Neural cell (in vitro differentiated cells): ENCODE results near the gene FHIT. TPM values are rescaled to one million over a fixed set of nuclear protein-coding genes. Genes with fewer than 3 reads are reported as not detected.

Source experiments
- H2AFZ ChIP-seq: fragments of 200-600, 300-800 bp; sonication (generic), shearing (Covaris generic); 2 replicates; pipeline ENCODE4 v1.6.0; 2014; ENCODE audit warnings: low read depth, mild to moderate bottlenecking, antibody characterized with exemption, low read length, moderate library complexity
- H3F3A ChIP-seq: fragments of 200-600 bp; shearing (Covaris generic); 2 replicates; pipeline ENCODE4 v1.6.1; 2016; ENCODE audit warnings: mild to moderate bottlenecking, moderate library complexity, mixed read lengths, antibody characterized with exemption, low read length; ENCODE audit not compliant: insufficient read depth, poor library complexity, severe bottlenecking
- H3K27ac ChIP-seq: fragments of 200-600, 300-800 bp; sonication (generic), shearing (Covaris generic); 2 replicates; pipeline ENCODE4 v1.5.1; 2014; ENCODE audit warnings: mild to moderate bottlenecking, low read length, moderate library complexity
- H3K27me3 ChIP-seq: fragments of 300-800, 200-600 bp; sonication (generic), shearing (Covaris generic); 2 replicates; pipeline ENCODE4 v1.6.0; 2014; ENCODE audit warnings: mild to moderate bottlenecking, low read depth, low read length, moderate library complexity; ENCODE audit not compliant: insufficient read depth
- H3K36me3 ChIP-seq: fragments of 300-800, 200-600 bp; sonication (generic), shearing (Covaris generic); 2 replicates; pipeline ENCODE4 v1.5.1; 2014; ENCODE audit warnings: mild to moderate bottlenecking, antibody characterized with exemption, low read length, moderate library complexity; ENCODE audit not compliant: insufficient read depth
- H3K4me2 ChIP-seq: fragments of 300-800, 200-600 bp; sonication (generic), shearing (Covaris generic); 2 replicates; pipeline ENCODE4 v1.6.0; 2014; ENCODE audit warnings: mild to moderate bottlenecking, low read length
- H3K4me3 ChIP-seq: fragments of 300-800, 200-600 bp; sonication (generic), shearing (Covaris generic); 2 replicates; pipeline ENCODE4 v1.5.1; 2014; ENCODE audit warnings: mild to moderate bottlenecking, low read length, moderate library complexity
- H3K79me2 ChIP-seq: fragments of 200-600 bp; shearing (Covaris generic); replicated peaks from 2 replicates; pipeline ENCODE4 v1.6.0; 2014; ENCODE audit warnings: mild to moderate bottlenecking, low read length, moderate library complexity; ENCODE audit not compliant: insufficient read depth
- H3K9ac ChIP-seq: fragments of 300-800, 200-600 bp; sonication (generic), shearing (Covaris generic); 2 replicates; pipeline ENCODE4 v1.6.1; 2016; ENCODE audit warnings: mild to moderate bottlenecking, low read length, mixed read lengths
- H3K9me2 ChIP-seq: fragments of 200-600 bp; shearing (Covaris generic); 2 replicates; pipeline ENCODE4 v1.6.1; 2016; ENCODE audit warnings: mild to moderate bottlenecking, low read length, mixed read lengths; ENCODE audit not compliant: insufficient read depth
- H3K9me3 ChIP-seq: fragments of 200-600, 300-800 bp; sonication (generic), shearing (Covaris generic); 2 replicates; pipeline ENCODE4 v1.6.1; 2016; ENCODE audit warnings: mild to moderate bottlenecking, mixed run types, low read length, moderate library complexity, mixed read lengths
- H4K20me1 ChIP-seq: fragments of 200-600 bp; shearing (Covaris generic); 2 replicates; pipeline ENCODE4 v1.6.1; 2016; ENCODE audit warnings: mild to moderate bottlenecking, mixed run types; ENCODE audit not compliant: insufficient read depth
- CTCF ChIP-seq: fragments of 450-650 bp; IDR thresholded peaks from 2 replicates; pipeline ENCODE4 v1.5.1; 2014; ENCODE audit warnings: antibody characterized with exemption, mild to moderate bottlenecking, moderate library complexity; ENCODE audit not compliant: poor library complexity, severe bottlenecking
- EP300 ChIP-seq: fragments of 450-650 bp; conservative IDR thresholded peaks from 2 replicates; pipeline ENCODE4 v1.6.1; 2014; ENCODE audit warnings: antibody characterized with exemption, mild to moderate bottlenecking, moderate library complexity; ENCODE audit not compliant: poor library complexity, severe bottlenecking
- EZH2 ChIP-seq: fragments of 200-600, 300-800 bp; shearing (Covaris generic), sonication (generic); IDR thresholded peaks from 2 replicates; pipeline ENCODE4 v1.6.1; 2014; ENCODE audit warnings: antibody characterized with exemption, low read length, borderline replicate concordance, mild to moderate bottlenecking; ENCODE audit not compliant: insufficient read depth, poor library complexity, severe bottlenecking
- MXI1 ChIP-seq: fragments of 450-650 bp; conservative IDR thresholded peaks from 2 replicates; pipeline ENCODE4 v1.6.1; 2014; ENCODE audit warnings: antibody characterized with exemption, mild to moderate bottlenecking; ENCODE audit not compliant: poor library complexity, severe bottlenecking
- POLR2AphosphoS5 ChIP-seq: IDR thresholded peaks from 2 replicates; pipeline ENCODE4 v1.6.1; 2012
- RAD21 ChIP-seq: fragments of 450-650 bp; conservative IDR thresholded peaks from 2 replicates; pipeline ENCODE4 v1.6.1; 2014; ENCODE audit warnings: antibody characterized with exemption, mild to moderate bottlenecking, moderate library complexity
- REST ChIP-seq: IDR thresholded peaks from 2 replicates; pipeline ENCODE4 v1.6.1; 2012; ENCODE audit warnings: borderline replicate concordance
- SMC3 ChIP-seq: fragments of 450-650 bp; conservative IDR thresholded peaks from 2 replicates; pipeline ENCODE4 v1.6.1; 2014; ENCODE audit warnings: antibody characterized with exemption, mild to moderate bottlenecking, moderate library complexity; ENCODE audit not compliant: poor library complexity
- TAF1 ChIP-seq: IDR thresholded peaks from 2 replicates; pipeline ENCODE4 v1.6.1; 2012; ENCODE audit warnings: low read depth
- polyA plus RNA-seq: library from polyadenylated mRNA; depleted of rRNA; stranded (reverse); fragments of >200 nt; gene quantifications from 2 replicates; pipeline ENCODE4 v1.2.3, GENCODE V29; 2014

FHIT gene
- polyA plus RNA-seq, 1 donor from 2014 or later, result not detected

GRCh38 chr3:60552581-60552980, 698.7 kb downstream of the FHIT start:
- Histone ChIP-seq H3K27ac (no peak overlapping the region), H2AFZ (no peak overlapping the region), H3K36me3 (no peaks in the 10 kb centered on the region), H3K27me3 (no peaks in the 10 kb centered on the region), H3K79me2 (no peaks in the 10 kb centered on the region), H3K9me2 (no peaks in the 10 kb centered on the region), H4K20me1 (no peaks in the 10 kb centered on the region), H3K9ac (no peak overlapping the region), H3K9me3 (no peaks in the 10 kb centered on the region), H3F3A (no peaks in the 10 kb centered on the region), H3K4me3 (no peak overlapping the region), H3K4me2 (no peak overlapping the region)
- TF ChIP-seq EZH2, result no peak
- TF ChIP-seq SMC3, result no peak
- TF ChIP-seq RAD21, result no peak
- TF ChIP-seq POLR2AphosphoS5, result no peak
- TF ChIP-seq REST, result no peak
- no peak for TF ChIP-seq TAF1
- TF ChIP-seq CTCF, result no peak
- TF ChIP-seq EP300, result no peak
- no peak for TF ChIP-seq MXI1

GRCh38 chr3:60551455-60552209, 699.6 kb downstream of the FHIT start:
- Histone ChIP-seq H3K36me3 (no peaks in the 10 kb centered on the region), H3F3A (no peaks in the 10 kb centered on the region), H3K9me2 (no peaks in the 10 kb centered on the region), H2AFZ (no peak overlapping the region), H3K9ac (no peak overlapping the region), H3K9me3 (no peaks in the 10 kb centered on the region), H3K27ac (no peak overlapping the region), H3K4me3 (no peak overlapping the region), H3K27me3 (no peaks in the 10 kb centered on the region), H3K4me2 (no peak overlapping the region), H3K79me2 (no peaks in the 10 kb centered on the region), H4K20me1 (no peaks in the 10 kb centered on the region)
- no peak for TF ChIP-seq SMC3
- TF ChIP-seq RAD21, result no peak
- TF ChIP-seq MXI1, result no peak
- no peak for TF ChIP-seq CTCF
- TF ChIP-seq TAF1, result no peak
- no peak for TF ChIP-seq EZH2
- no peak for TF ChIP-seq EP300
- TF ChIP-seq POLR2AphosphoS5, result no peak
- no peak for TF ChIP-seq REST
